C4-2B (cell line): Measurements from ENCODE around the gene AGBL3.

ENCODE experiments used
- ZFX ChIP-seq: fragments of 450-650 bp; IDR thresholded peaks from 2 replicates; pipeline ENCODE4 v1.6.1; 2017
- TF ChIP-seq, protein P1 (sequence below): fragments of 450-650 bp; conservative IDR thresholded peaks from 2 replicates; pipeline ENCODE4 v1.5.1; 2017; ENCODE audit warnings: mild to moderate bottlenecking

GRCh38 chr7:134939136-134939535 lies 47.2 kb upstream of the AGBL3 start:
- TF ChIP-seq, protein P1, sequence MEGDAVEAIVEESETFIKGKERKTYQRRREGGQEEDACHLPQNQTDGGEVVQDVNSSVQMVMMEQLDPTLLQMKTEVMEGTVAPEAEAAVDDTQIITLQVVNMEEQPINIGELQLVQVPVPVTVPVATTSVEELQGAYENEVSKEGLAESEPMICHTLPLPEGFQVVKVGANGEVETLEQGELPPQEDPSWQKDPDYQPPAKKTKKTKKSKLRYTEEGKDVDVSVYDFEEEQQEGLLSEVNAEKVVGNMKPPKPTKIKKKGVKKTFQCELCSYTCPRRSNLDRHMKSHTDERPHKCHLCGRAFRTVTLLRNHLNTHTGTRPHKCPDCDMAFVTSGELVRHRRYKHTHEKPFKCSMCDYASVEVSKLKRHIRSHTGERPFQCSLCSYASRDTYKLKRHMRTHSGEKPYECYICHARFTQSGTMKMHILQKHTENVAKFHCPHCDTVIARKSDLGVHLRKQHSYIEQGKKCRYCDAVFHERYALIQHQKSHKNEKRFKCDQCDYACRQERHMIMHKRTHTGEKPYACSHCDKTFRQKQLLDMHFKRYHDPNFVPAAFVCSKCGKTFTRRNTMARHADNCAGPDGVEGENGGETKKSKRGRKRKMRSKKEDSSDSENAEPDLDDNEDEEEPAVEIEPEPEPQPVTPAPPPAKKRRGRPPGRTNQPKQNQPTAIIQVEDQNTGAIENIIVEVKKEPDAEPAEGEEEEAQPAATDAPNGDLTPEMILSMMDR = no peak
- TF ChIP-seq ZFX = no peak
